ENCODE measurements around the gene NCOA6. TPM values are rescaled to one million over a fixed set of nuclear protein-coding genes. Genes with fewer than 3 reads are reported as not detected.

NCOA6 gene
- total RNA-seq, 1 donor from 2014 or later, result 21.1 TPM

- Histone ChIP-seq H3K9ac (ENCODE audit: low read length) (no peak overlapping the region), H3K4me3 (ENCODE audit: insufficient read depth, low read depth, low read length) (no peak overlapping the region), H2AFZ (ENCODE audit: low read depth, low read length) (no peak overlapping the region), H3K27me3 (ENCODE audit: insufficient read depth, low read length) (no peaks in the 10 kb centered on the region), H4K20me1 (ENCODE audit: insufficient read depth, low read length) (no peaks in the 10 kb centered on the region), H3K4me1 (ENCODE audit: insufficient read depth, low read length) (no peaks in the 10 kb centered on the region), H3K4me2 (ENCODE audit: low read length) (no peak overlapping the region), H3K79me2 (ENCODE audit: insufficient read depth, low read length) (no peaks in the 10 kb centered on the region), H3K27ac (ENCODE audit: low read depth, low read length) (no peak overlapping the region), H3K9me3 (ENCODE audit: insufficient read depth, low read depth, low read length) (no peaks in the 10 kb centered on the region), H3K36me3 (ENCODE audit: insufficient read depth, low read length) (peaks cover 25% of the 10 kb centered on the region)
- no peaks in the 10 kb centered on the region for H3K9me3 Mint-ChIP-seq (ENCODE audit: unreplicated experiment)
- no peaks in the 10 kb centered on the region for H3K27me3 Mint-ChIP-seq (ENCODE audit: low read depth, unreplicated experiment)
- H3K4me1 Mint-ChIP-seq (ENCODE audit: low read depth, unreplicated experiment), result no peaks in the 10 kb centered on the region
- no peak overlapping the region for H3K27ac Mint-ChIP-seq (ENCODE audit: unreplicated experiment)
- FAIRE-seq, result no peak
- no peak for DNase-seq (ENCODE audit: low read depth)
- no peak overlapping the region for H3K4me3 Mint-ChIP-seq (ENCODE audit: unreplicated experiment)
- H3K36me3 Mint-ChIP-seq (ENCODE audit: low read depth, unreplicated experiment), result peaks cover 19% of the 10 kb centered on the region
- TF ChIP-seq CTCF (IDR thresholded peaks at IDR 0.05; ENCODE audit: insufficient read depth, low read depth, low read length), result no peak
- no peak for TF ChIP-seq EZH2 (IDR thresholded peaks at IDR 0.05; ENCODE audit: insufficient read depth, low read length)
These were observed 78.8 kb downstream of the NCOA6 start for GRCh38 chr20:34746674-34747073.

- no peak overlapping the region for H3K4me3 Mint-ChIP-seq (ENCODE audit: unreplicated experiment)
- Histone ChIP-seq H3K4me2 (ENCODE audit: low read length) (no peak overlapping the region), H3K79me2 (ENCODE audit: insufficient read depth, low read length) (no peaks in the 10 kb centered on the region), H4K20me1 (ENCODE audit: insufficient read depth, low read length) (no peaks in the 10 kb centered on the region), H3K36me3 (ENCODE audit: insufficient read depth, low read length) (peaks cover 27% of the 10 kb centered on the region), H3K27ac (ENCODE audit: low read depth, low read length) (no peak overlapping the region), H3K9ac (ENCODE audit: low read length) (no peak overlapping the region), H3K9me3 (ENCODE audit: insufficient read depth, low read depth, low read length) (no peaks in the 10 kb centered on the region), H3K27me3 (ENCODE audit: insufficient read depth, low read length) (no peaks in the 10 kb centered on the region), H3K4me3 (ENCODE audit: insufficient read depth, low read depth, low read length) (no peak overlapping the region), H2AFZ (ENCODE audit: low read depth, low read length) (no peak overlapping the region), H3K4me1 (ENCODE audit: insufficient read depth, low read length) (no peaks in the 10 kb centered on the region)
- DNase-seq (ENCODE audit: low read depth) (no peak), FAIRE-seq (no peak)
- no peaks in the 10 kb centered on the region for H3K4me1 Mint-ChIP-seq (ENCODE audit: low read depth, unreplicated experiment)
- TF ChIP-seq EZH2 (IDR thresholded peaks at IDR 0.05; ENCODE audit: insufficient read depth, low read length), result no peak
- no peak for TF ChIP-seq CTCF (IDR thresholded peaks at IDR 0.05; ENCODE audit: insufficient read depth, low read depth, low read length)
- peaks cover 29% of the 10 kb centered on the region for H3K36me3 Mint-ChIP-seq (ENCODE audit: low read depth, unreplicated experiment)
- H3K27ac Mint-ChIP-seq (ENCODE audit: unreplicated experiment), result no peak overlapping the region
- H3K27me3 Mint-ChIP-seq (ENCODE audit: low read depth, unreplicated experiment), result no peaks in the 10 kb centered on the region
- H3K9me3 Mint-ChIP-seq (ENCODE audit: unreplicated experiment), result no peaks in the 10 kb centered on the region
These were observed 80.6 kb downstream of the NCOA6 start for GRCh38 chr20:34744847-34745246.

GRCh38 chr20:34744340-34744739 lies 81.1 kb downstream of the NCOA6 start:
- DNase-seq (ENCODE audit: low read depth) (no peak), FAIRE-seq (no peak)
- TF ChIP-seq EZH2 (IDR thresholded peaks at IDR 0.05; ENCODE audit: insufficient read depth, low read length), result no peak
- TF ChIP-seq CTCF (IDR thresholded peaks at IDR 0.05; ENCODE audit: insufficient read depth, low read depth, low read length), result no peak
- Mint-ChIP-seq H3K4me1 (ENCODE audit: low read depth, unreplicated experiment) (no peaks in the 10 kb centered on the region), H3K4me3 (ENCODE audit: unreplicated experiment) (no peak overlapping the region), H3K27ac (ENCODE audit: unreplicated experiment) (no peak overlapping the region), H3K27me3 (ENCODE audit: low read depth, unreplicated experiment) (no peaks in the 10 kb centered on the region), H3K36me3 (ENCODE audit: low read depth, unreplicated experiment) (peaks cover 29% of the 10 kb centered on the region), H3K9me3 (ENCODE audit: unreplicated experiment) (no peaks in the 10 kb centered on the region)
- H3K79me2 ChIP-seq (ENCODE audit: insufficient read depth, low read length), result no peaks in the 10 kb centered on the region
- peaks cover 22% of the 10 kb centered on the region for H3K36me3 ChIP-seq (ENCODE audit: insufficient read depth, low read length)
- no peaks in the 10 kb centered on the region for H3K9me3 ChIP-seq (ENCODE audit: insufficient read depth, low read depth, low read length)
- no peaks in the 10 kb centered on the region for H3K4me1 ChIP-seq (ENCODE audit: insufficient read depth, low read length)
- H3K4me3 ChIP-seq (ENCODE audit: insufficient read depth, low read depth, low read length), result no peak overlapping the region
- no peak overlapping the region for H3K27ac ChIP-seq (ENCODE audit: low read depth, low read length)
- no peak overlapping the region for H3K9ac ChIP-seq (ENCODE audit: low read length)
- H4K20me1 ChIP-seq (ENCODE audit: insufficient read depth, low read length), result no peaks in the 10 kb centered on the region
- H3K27me3 ChIP-seq (ENCODE audit: insufficient read depth, low read length), result no peaks in the 10 kb centered on the region
- H3K4me2 ChIP-seq (ENCODE audit: low read length), result no peak overlapping the region
- no peak overlapping the region for H2AFZ ChIP-seq (ENCODE audit: low read depth, low read length)
